Keratinocyte (primary cell): ENCODE data around the gene PNPLA8. TPM values are rescaled to one million over a fixed set of nuclear protein-coding genes. Genes with fewer than 3 reads are reported as not detected.
A peak's percentile ranks its signal among the peaks of the same experiment; 100 is the strongest.

Experiments used
- DNase-seq: peaks from one replicate; pipeline ENCODE4 v3.0.0-alpha.2; 2011; ENCODE audit warnings: low read depth, missing footprints, low spot score
- FAIRE-seq: peaks from 2 replicates; lab custom pipeline; 2011; peaks lifted over from hg19 to GRCh38; lab: Jason Lieb, UNC
- H2AFZ ChIP-seq: 2 replicates; pipeline ENCODE4 v1.6.0; 2012; ENCODE audit warnings: low read length, control low read depth, inconsistent platforms; ENCODE audit not compliant: control insufficient read depth
- H3K27ac ChIP-seq: 2 replicates; pipeline ENCODE4 v1.5.1; 2011; ENCODE audit warnings: low read length; ENCODE audit not compliant: control insufficient read depth, insufficient read depth
- H3K27me3 ChIP-seq: 3 replicates; pipeline ENCODE4 v1.6.0; 2011; ENCODE audit warnings: low read length; ENCODE audit not compliant: control insufficient read depth, insufficient read depth; ENCODE audit errors: extremely low read depth
- H3K36me3 ChIP-seq, 2 experiments: 2 replicates in 1 of 2; 3 replicates in 1 of 2; pipeline ENCODE4 v1.5.1; 2011; ENCODE audit warnings: low read length in 2 of 2, mild to moderate bottlenecking in 1 of 2; ENCODE audit not compliant: control insufficient read depth in 2 of 2, insufficient read depth in 2 of 2; ENCODE audit errors: extremely low read depth in 1 of 2
- H3K4me1 ChIP-seq: 3 replicates; pipeline ENCODE4 v1.5.1; 2011; ENCODE audit warnings: low read length; ENCODE audit not compliant: control insufficient read depth, insufficient read depth; ENCODE audit errors: extremely low read depth
- H3K4me2 ChIP-seq: 3 replicates; pipeline ENCODE4 v1.6.0; 2011; ENCODE audit warnings: low read depth, low read length; ENCODE audit not compliant: control insufficient read depth, insufficient read depth; ENCODE audit errors: extremely low read depth
- H3K4me3 ChIP-seq, 3 experiments: fragments of 200-600 bp in 1 of 3; sonication (generic) in 1 of 3; 2 replicates in 2 of 3; 3 replicates in 1 of 3; pipeline ENCODE4 v1.5.1; 2011 to 2016; ENCODE audit warnings: low read length in 3 of 3, mild to moderate bottlenecking in 3 of 3, control low read depth in 2 of 3, inconsistent platforms in 1 of 3, low read depth in 1 of 3, mixed read lengths in 1 of 3, mixed run types in 1 of 3, moderate library complexity in 1 of 3; ENCODE audit not compliant: control insufficient read depth in 2 of 3, insufficient read depth in 2 of 3; ENCODE audit errors: extremely low read depth in 1 of 3
- H3K79me2 ChIP-seq: 2 replicates; pipeline ENCODE4 v1.6.0; 2012; ENCODE audit warnings: low read length; ENCODE audit not compliant: control insufficient read depth, insufficient read depth
- H3K9ac ChIP-seq: 3 replicates; pipeline ENCODE4 v1.6.0; 2011; ENCODE audit warnings: low read length; ENCODE audit not compliant: control insufficient read depth, insufficient read depth; ENCODE audit errors: extremely low read depth
- H3K9me1 ChIP-seq: 3 replicates; pipeline ENCODE4 v1.6.0; 2011; ENCODE audit warnings: low read length; ENCODE audit not compliant: control insufficient read depth, insufficient read depth; ENCODE audit errors: extremely low read depth
- H3K9me3 ChIP-seq: 2 replicates; pipeline ENCODE4 v1.5.1; 2012; ENCODE audit warnings: low read depth, low read length; ENCODE audit not compliant: control insufficient read depth
- H4K20me1 ChIP-seq: 3 replicates; pipeline ENCODE4 v1.6.0; 2011; ENCODE audit warnings: low read length; ENCODE audit not compliant: control insufficient read depth, insufficient read depth; ENCODE audit errors: extremely low read depth
- EZH2 ChIP-seq: IDR thresholded peaks from one replicate; pipeline ENCODE4 v1.6.1; 2012; ENCODE audit warnings: inconsistent platforms, mild to moderate bottlenecking, low read length, moderate library complexity
- dilution Hi-C: fragments of 300-500 bp; cut with MboI; formaldehyde crosslinking; loops from one replicate; pipeline ENCODE4 v1.7.0; 2020; ENCODE audit warnings: low sequenced_read_pairs; ENCODE audit not compliant: extremely low pct_ligation_motif_present
- polyA plus RNA-seq, 5 experiments: library from polyadenylated mRNA; depleted of rRNA in 3 of 5; stranded (reverse) in 3 of 5; stranded (forward) in 1 of 5; unstranded in 1 of 5; fragments of >200 nt; gene quantifications; 1 replicate in 1 of 5; 2 replicates in 3 of 5; 3 replicates in 1 of 5; pipeline versions ENCODE4 v1.2.1 to v1.2.3, GENCODE V29; 2011 to 2012; ENCODE audit warnings: missing spikeins in 2 of 5, low read depth in 1 of 5, low replicate concordance in 1 of 5
- TF ChIP-seq, protein P1 (sequence below), 3 experiments: IDR thresholded peaks in 1 of 3; conservative IDR thresholded peaks in 1 of 3; optimal IDR thresholded peaks in 1 of 3; 2 replicates in 2 of 3; 3 replicates in 1 of 3; pipeline versions ENCODE3 to v1.5.1; 2011; ENCODE audit warnings: low read length in 3 of 3, mild to moderate bottlenecking in 3 of 3, moderate library complexity in 2 of 3, control low read depth in 1 of 3, inconsistent platforms in 1 of 3; ENCODE audit not compliant: insufficient read depth in 2 of 3; ENCODE audit errors: extremely low read depth in 1 of 3

PNPLA8 gene
- polyA plus RNA-seq, 1 donor (not counting 4 experiments of a cell fraction or from before 2014, with no cell fraction given), result 23.1 TPM

DNA sequence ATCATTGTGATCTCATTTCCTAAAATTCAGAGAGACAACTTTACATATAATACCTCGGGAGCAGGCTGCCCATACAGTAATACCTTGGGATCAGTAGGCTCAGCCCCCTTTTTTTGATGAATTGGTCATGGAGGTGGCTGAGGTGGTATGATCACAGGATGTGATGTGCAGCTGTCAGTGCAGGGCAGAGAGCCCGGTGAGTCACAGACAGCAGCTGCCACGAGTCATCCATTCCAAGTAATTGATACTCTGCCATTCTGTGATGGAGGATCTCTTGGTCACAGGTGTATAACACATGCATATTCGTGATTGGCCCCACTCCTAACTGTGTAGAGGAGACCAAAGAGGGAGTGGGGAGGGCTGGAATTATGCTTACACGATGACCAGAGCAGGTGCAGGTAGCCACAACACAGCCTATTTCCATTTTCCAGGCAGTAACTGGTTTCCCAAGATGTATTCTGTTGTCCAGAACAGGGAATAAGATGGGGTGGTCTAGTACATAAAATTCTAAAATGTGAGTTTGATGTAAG, 83.8 kb downstream of the PNPLA8 start:
- H3K36me3 ChIP-seq, result no peaks in the 10 kb centered on the region
- peak; percentile 69 for FAIRE-seq
- H3K27ac ChIP-seq, result no peak overlapping the region
- peak; percentile 26 for DNase-seq
- no peak overlapping the region for H3K4me2 ChIP-seq
- H3K9me1 ChIP-seq, result no peaks in the 10 kb centered on the region
- H4K20me1 ChIP-seq, result no peaks in the 10 kb centered on the region
- H3K9me3 ChIP-seq, result no peaks in the 10 kb centered on the region
- H3K4me3 ChIP-seq, result no peak overlapping the region
- no peak overlapping the region for H3K9ac ChIP-seq
- no peak overlapping the region for H2AFZ ChIP-seq
- H3K4me1 ChIP-seq, result no peaks in the 10 kb centered on the region
- dilution Hi-C loops, result no loop called here
- TF ChIP-seq, protein P1, sequence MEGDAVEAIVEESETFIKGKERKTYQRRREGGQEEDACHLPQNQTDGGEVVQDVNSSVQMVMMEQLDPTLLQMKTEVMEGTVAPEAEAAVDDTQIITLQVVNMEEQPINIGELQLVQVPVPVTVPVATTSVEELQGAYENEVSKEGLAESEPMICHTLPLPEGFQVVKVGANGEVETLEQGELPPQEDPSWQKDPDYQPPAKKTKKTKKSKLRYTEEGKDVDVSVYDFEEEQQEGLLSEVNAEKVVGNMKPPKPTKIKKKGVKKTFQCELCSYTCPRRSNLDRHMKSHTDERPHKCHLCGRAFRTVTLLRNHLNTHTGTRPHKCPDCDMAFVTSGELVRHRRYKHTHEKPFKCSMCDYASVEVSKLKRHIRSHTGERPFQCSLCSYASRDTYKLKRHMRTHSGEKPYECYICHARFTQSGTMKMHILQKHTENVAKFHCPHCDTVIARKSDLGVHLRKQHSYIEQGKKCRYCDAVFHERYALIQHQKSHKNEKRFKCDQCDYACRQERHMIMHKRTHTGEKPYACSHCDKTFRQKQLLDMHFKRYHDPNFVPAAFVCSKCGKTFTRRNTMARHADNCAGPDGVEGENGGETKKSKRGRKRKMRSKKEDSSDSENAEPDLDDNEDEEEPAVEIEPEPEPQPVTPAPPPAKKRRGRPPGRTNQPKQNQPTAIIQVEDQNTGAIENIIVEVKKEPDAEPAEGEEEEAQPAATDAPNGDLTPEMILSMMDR (optimal IDR thresholded peaks at IDR 0.05 in 1 of 3, IDR thresholded peaks at IDR 0.05 in 1 of 3, conservative IDR thresholded peaks at IDR 0.05 in 1 of 3; ENCODE audit: extremely low read depth in 1 of 3, insufficient read depth in 2 of 3, low read length in 3 of 3), result no peak
- no peak for TF ChIP-seq EZH2
- no peaks in the 10 kb centered on the region for H3K79me2 ChIP-seq
- peaks cover 1% of the 10 kb centered on the region for H3K27me3 ChIP-seq

DNA sequence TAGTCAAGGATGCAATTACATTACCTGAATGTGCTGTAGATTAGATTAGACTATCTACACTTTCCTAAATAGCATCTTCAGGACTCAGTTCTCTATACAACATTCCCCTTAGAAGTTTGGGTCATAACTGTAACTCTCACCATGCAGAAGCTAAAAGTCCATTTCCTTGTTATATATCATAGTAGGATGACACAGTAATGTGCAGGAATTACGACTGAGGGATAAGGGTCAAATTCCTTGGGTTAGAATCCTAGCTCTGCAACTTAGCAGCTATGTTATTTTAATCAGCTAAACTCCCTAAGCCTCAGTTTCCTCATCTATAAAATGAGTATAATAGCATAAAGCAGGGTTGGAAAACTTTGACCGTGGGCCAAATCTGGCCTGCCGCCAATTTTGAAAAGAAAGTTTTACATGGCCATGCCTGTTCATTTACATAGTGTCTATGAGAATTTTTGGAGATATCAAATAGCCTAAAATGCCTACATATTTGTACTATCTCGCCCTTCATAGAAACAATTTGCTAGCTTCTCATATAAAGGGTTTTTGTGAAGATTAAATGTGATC, 84.5 kb downstream of the PNPLA8 start:
- H4K20me1 ChIP-seq, result no peaks in the 10 kb centered on the region
- no peaks in the 10 kb centered on the region for H3K9me3 ChIP-seq
- no peak overlapping the region for H3K27ac ChIP-seq
- no peak for FAIRE-seq
- H3K79me2 ChIP-seq, result no peaks in the 10 kb centered on the region
- H3K4me3 ChIP-seq, result no peak overlapping the region
- H3K36me3 ChIP-seq, result no peaks in the 10 kb centered on the region
- DNase-seq, result no peak
- no peak for TF ChIP-seq EZH2
- TF ChIP-seq, protein P1 (optimal IDR thresholded peaks at IDR 0.05 in 1 of 3, IDR thresholded peaks at IDR 0.05 in 1 of 3, conservative IDR thresholded peaks at IDR 0.05 in 1 of 3; ENCODE audit: extremely low read depth in 1 of 3, insufficient read depth in 2 of 3, low read length in 3 of 3), result no peak
- no peak overlapping the region for H2AFZ ChIP-seq
- dilution Hi-C loops, result no loop called here
- no peaks in the 10 kb centered on the region for H3K9me1 ChIP-seq
- H3K9ac ChIP-seq, result no peak overlapping the region
- H3K4me2 ChIP-seq, result no peak overlapping the region
- no peaks in the 10 kb centered on the region for H3K27me3 ChIP-seq
- no peaks in the 10 kb centered on the region for H3K4me1 ChIP-seq
